ENCODE results near the gene OTOF.

GRCh38 chr2:26515771-26516170, 37.8 kb upstream of the OTOF start:
- no peak for TF ChIP-seq FOXA1 (IDR thresholded peaks at IDR 0.05)
- no peak for TF ChIP-seq FOXA1 (CRISPR knock-in tag; IDR thresholded peaks at IDR 0.05)
- TF ChIP-seq ELF1 (CRISPR knock-in tag; IDR thresholded peaks at IDR 0.05), result no peak
- no peak for TF ChIP-seq ZBTB43 (CRISPR knock-in tag; conservative IDR thresholded peaks at IDR 0.05)
- TF ChIP-seq POLR2AphosphoS5 (IDR thresholded peaks at IDR 0.05; ENCODE audit: low read depth, low read length), result no peak
- TF ChIP-seq ZNF710 (CRISPR knock-in tag; IDR thresholded peaks at IDR 0.05; ENCODE audit: borderline replicate concordance), result no peak
- no peak for TF ChIP-seq ATF7 (IDR thresholded peaks at IDR 0.05)
- TF ChIP-seq ATF7 (CRISPR knock-in tag; IDR thresholded peaks at IDR 0.05), result no peak
- TF ChIP-seq ZSCAN20 (CRISPR knock-in tag; IDR thresholded peaks at IDR 0.05; ENCODE audit: borderline replicate concordance), result no peak
- no peak for TF ChIP-seq SRSF9 (IDR thresholded peaks at IDR 0.05; ENCODE audit: borderline replicate concordance, insufficient read depth, low read depth, low read length, poor library complexity, severe bottlenecking)
- no peak for TF ChIP-seq MAFK (conservative IDR thresholded peaks at IDR 0.05 in 1 of 2, IDR thresholded peaks at IDR 0.05 in 1 of 2; ENCODE audit: low read length in 2 of 2)
- no peak for TF ChIP-seq CTCF (CRISPR knock-in tag; IDR thresholded peaks at IDR 0.05)

Measured in HepG2 (cell line).